Psoas muscle (tissue), 8 donors: ENCODE measurements around the gene HCK. TPM values are rescaled to one million over a fixed set of nuclear protein-coding genes. Genes with fewer than 3 reads are reported as not detected.

Source experiments
- ATAC-seq, 4 donors: fragments of 200-7000 bp; cut with Tn5 transposase; one replicate each; pipeline ENCODE4 v1.9.1; 2020; ENCODE audit warnings: moderate library complexity in 3 of 4, mild to moderate bottlenecking in 2 of 4
- DNase-seq, 2 donors: peaks; one replicate each; pipeline ENCODE4 v3.0.0-alpha.2; 2020
- H3K27ac ChIP-seq: fragments of 200-600 bp; one replicate; pipeline ENCODE4 v1.8.0; 2022
- H3K27me3 ChIP-seq, 3 donors: fragments of 200-600 bp in 1 of 3; one replicate each; pipeline versions ENCODE4 v1.6.1 to v1.8.0; 2013 to 2022; ENCODE audit warnings: low read length in 2 of 3, mild to moderate bottlenecking in 2 of 3, moderate library complexity in 1 of 3; ENCODE audit not compliant: insufficient read depth in 3 of 3
- H3K36me3 ChIP-seq, 2 donors: fragments of 200-600 bp in 1 of 2; one replicate each; pipeline versions ENCODE4 v1.6.1 to v1.8.0; 2013 to 2022; ENCODE audit warnings: low read depth in 1 of 2, mild to moderate bottlenecking in 1 of 2, moderate library complexity in 1 of 2; ENCODE audit not compliant: insufficient read depth in 1 of 2
- H3K4me1 ChIP-seq: fragments of 200-600 bp; one replicate; pipeline ENCODE4 v1.8.0; 2022
- H3K4me3 ChIP-seq: fragments of 200-600 bp; one replicate; pipeline ENCODE4 v1.8.0; 2022; ENCODE audit warnings: mild to moderate bottlenecking
- H3K9me3 ChIP-seq: fragments of 200-600 bp; one replicate; pipeline ENCODE4 v1.8.0; 2022
- WGBS, 3 donors: extraction: QIAGEN DNeasy Blood & Tissue Kit; methylation state at CpG; one replicate each; pipeline versions ENCODE4 v1.1.6 to v1.1.7; 2013; 5-methylcytosine and 5-hydroxymethylcytosine counted together
- intact Hi-C, 2 donors: fragments of 100-400 bp; cut with DNase I; formaldehyde crosslinking; loops; one replicate each; pipeline versions ENCODE4 v1.11.0 to v1.14.2; 2022
- polyA plus RNA-seq, 3 donors: library from polyadenylated mRNA; stranded (reverse); fragments of 200-250 nt; gene quantifications; one replicate each; pipeline ENCODE4 v1.2.3, GENCODE V29; 2013
- total RNA-seq, 4 donors: library from RNA; stranded (reverse); fragmentation: NEBNext Ultra II Directional in 2 of 4; extraction: Animal tissue kit (Norgen Biotek cat#: 25700) in 2 of 4; gene quantifications; one replicate each; pipeline versions ENCODE4 v1.2.1 to v1.2.4, GENCODE V29; 2021 to 2023
- TF ChIP-seq, protein P1 (sequence below): fragments of 200-600 bp; IDR thresholded peaks from one replicate; pipeline ENCODE4 v1.8.0; 2022; ENCODE audit warnings: antibody characterized with exemption
- donor health status: healthy with polysubstance abuse.
- donor health status: DM: no; HTN: no; CAD: no; lungs with moderate emphysema.
- donor health status: Bipolar disorder and iron deficiency.
- donor health status: healthy.
- donor health status: DM: yes; HTN: yes; CAD: no.
- donor health status: DM: no; HTN: no; CAD: no.
- donor health status: DM: no; HTN: no; CAD: no.
- donor health status: DM: yes; HTN: yes; CAD: no.

Gene HCK
- total and polyA plus RNA-seq, 7 donors: 0.79 to 5.5 (median 1.9) TPM

GRCh38 chr20:32040142-32040953 lies 11.7 kb upstream of the HCK start:
- 42 to 54% (median 48%) methylated on average over 8 to 10 of the region's 10 CpGs for WGBS, 3 donors
- TF ChIP-seq, protein P1, sequence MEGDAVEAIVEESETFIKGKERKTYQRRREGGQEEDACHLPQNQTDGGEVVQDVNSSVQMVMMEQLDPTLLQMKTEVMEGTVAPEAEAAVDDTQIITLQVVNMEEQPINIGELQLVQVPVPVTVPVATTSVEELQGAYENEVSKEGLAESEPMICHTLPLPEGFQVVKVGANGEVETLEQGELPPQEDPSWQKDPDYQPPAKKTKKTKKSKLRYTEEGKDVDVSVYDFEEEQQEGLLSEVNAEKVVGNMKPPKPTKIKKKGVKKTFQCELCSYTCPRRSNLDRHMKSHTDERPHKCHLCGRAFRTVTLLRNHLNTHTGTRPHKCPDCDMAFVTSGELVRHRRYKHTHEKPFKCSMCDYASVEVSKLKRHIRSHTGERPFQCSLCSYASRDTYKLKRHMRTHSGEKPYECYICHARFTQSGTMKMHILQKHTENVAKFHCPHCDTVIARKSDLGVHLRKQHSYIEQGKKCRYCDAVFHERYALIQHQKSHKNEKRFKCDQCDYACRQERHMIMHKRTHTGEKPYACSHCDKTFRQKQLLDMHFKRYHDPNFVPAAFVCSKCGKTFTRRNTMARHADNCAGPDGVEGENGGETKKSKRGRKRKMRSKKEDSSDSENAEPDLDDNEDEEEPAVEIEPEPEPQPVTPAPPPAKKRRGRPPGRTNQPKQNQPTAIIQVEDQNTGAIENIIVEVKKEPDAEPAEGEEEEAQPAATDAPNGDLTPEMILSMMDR: no peak
- no peaks in the 10 kb centered on the region for H3K4me1 ChIP-seq

GRCh38 chr20:32045999-32046398 lies 6.0 kb upstream of the HCK start:
- H3K4me3 ChIP-seq: no peak overlapping the region
- WGBS, 3 donors: 60 to 72% (median 69%) methylated on average over 3 of the region's 3 CpGs
- H3K27me3 ChIP-seq: peaks cover 0 to 28% (median 11%) of the 10 kb centered on the region in 3 donors
- DNase-seq (no peak), ATAC-seq (no peak)
- no peaks in the 10 kb centered on the region for H3K9me3 ChIP-seq
- intact Hi-C loops: no loop called here
- TF ChIP-seq, protein P1: no peak
- H3K4me1 ChIP-seq: no peaks in the 10 kb centered on the region
- H3K36me3 ChIP-seq: no peaks in the 10 kb centered on the region
- no peak overlapping the region for H3K27ac ChIP-seq

More at GRCh38 chr20:32040142-32040953, 11.7 kb upstream of the HCK start:
- DNase-seq: peak in 1 of 2 donors; percentile 21
- ATAC-seq: peak; percentile 24 to 53 (median 46)
- no peak overlapping the region for H3K27ac ChIP-seq
- H3K9me3 ChIP-seq: no peaks in the 10 kb centered on the region
- intact Hi-C loops: no loop called here
- H3K27me3 ChIP-seq: peaks cover 0 to 24% (median 3%) of the 10 kb centered on the region in 3 donors
- no peak overlapping the region for H3K4me3 ChIP-seq
- no peaks in the 10 kb centered on the region for H3K36me3 ChIP-seq

DNA sequence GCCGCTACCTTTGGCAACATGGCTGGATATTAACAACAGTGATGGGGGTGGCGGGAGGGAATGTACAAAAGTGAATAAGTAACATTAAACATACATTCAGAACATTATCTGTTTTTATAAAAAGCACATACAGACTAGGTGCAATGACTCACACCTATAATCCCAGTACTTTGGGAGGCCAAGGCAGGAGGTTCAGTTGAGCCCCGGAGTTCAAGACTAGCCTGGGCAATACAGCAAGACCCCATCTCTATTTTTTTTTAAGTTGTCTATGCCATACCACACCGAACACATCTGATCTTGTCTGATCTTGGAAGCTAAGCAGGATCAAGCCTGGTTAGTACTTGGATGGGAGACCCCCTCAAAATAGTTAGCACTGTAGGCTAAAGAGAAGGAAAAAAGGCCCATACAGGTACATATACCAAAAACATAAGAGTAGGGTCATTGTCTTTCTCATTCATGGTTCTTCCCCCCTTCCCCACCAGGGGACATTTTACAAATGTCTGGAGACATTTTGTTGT lies 1.7 kb upstream of the HCK start:
- H3K36me3 ChIP-seq: no peaks in the 10 kb centered on the region
- peaks cover 0 to 59% (median 30%) of the 10 kb centered on the region in 3 donors for H3K27me3 ChIP-seq
- TF ChIP-seq, protein P1: no peak
- H3K4me3 ChIP-seq: no peak overlapping the region
- no peak for ATAC-seq
- intact Hi-C loops: no loop called here
- H3K9me3 ChIP-seq: no peaks in the 10 kb centered on the region
- DNase-seq: no peak
- H3K27ac ChIP-seq: no peak overlapping the region
- 90 to 93% (median 91%) methylated on average over 4 of the region's 4 CpGs for WGBS, 3 donors
- no peaks in the 10 kb centered on the region for H3K4me1 ChIP-seq

DNA sequence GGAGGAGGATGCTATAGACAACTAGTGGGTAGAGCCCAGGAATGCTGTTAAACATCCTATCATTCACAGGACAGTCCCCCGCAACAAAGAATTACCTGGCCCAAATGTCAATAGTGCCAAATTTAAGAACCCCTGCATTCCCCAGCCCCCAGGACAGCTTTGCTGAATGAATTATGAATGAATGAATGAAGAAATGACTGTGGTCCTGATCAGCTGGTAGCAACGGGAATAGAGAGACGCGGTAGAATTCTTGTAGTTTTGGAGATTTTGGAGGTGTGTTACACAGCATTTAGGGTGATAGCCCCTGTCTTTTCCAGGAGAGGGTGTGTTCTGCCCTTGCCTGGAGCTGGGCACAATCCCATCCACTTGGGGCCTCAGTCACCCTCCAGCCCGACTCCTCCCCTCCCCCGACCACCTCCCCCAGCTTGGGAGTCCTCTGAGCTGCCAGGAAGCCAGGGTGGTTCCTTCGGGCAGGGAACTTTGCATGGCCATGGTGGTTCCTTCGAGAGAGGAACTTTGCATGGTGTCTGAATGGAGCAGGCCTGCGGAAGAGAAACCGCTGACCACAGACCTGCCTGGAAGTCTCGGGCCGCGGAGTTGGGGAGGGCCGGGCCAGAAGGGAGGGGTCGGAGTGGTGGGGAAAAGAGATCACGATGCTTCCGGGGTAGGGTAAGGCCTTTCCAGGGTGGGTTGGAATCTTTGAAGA lies 1.0 kb upstream of the HCK start:
- intact Hi-C loops: no loop called here
- no peak overlapping the region for H3K27ac ChIP-seq
- 16 to 19% (median 17%) methylated on average over 17 of the region's 17 CpGs for WGBS, 3 donors
- H3K9me3 ChIP-seq: no peaks in the 10 kb centered on the region
- TF ChIP-seq, protein P1: no peak
- ATAC-seq (peak; percentile 21 to 52 (median 34)), DNase-seq (peak; percentile 43 to 68)
- peaks cover 0 to 59% (median 30%) of the 10 kb centered on the region in 3 donors for H3K27me3 ChIP-seq
- H3K4me1 ChIP-seq: no peaks in the 10 kb centered on the region
- H3K36me3 ChIP-seq: no peaks in the 10 kb centered on the region
- no peak overlapping the region for H3K4me3 ChIP-seq
